HG03139 (cell line): ENCODE measurements around the gene AAK1.
"Not testable (repeated sequence)": the region's sequence is repeated elsewhere in the genome, so short reads cannot be mapped to it uniquely, and the experiment has no call there.

Experiments
- ATAC-seq: cut with Tn5 transposase; IDR thresholded peaks from one replicate; pipeline ENCODE4 v1.9.1; 2021; ENCODE audit not compliant: unreplicated experiment

Gene AAK1

GRCh38 chr2:69660637-69661036, 17.1 kb upstream of the AAK1 start:
- ATAC-seq, result no peak

- ATAC-seq, result no peak
Observed at GRCh38 chr2:69659941-69660483, 16.5 kb upstream of the AAK1 start.

- no peak for ATAC-seq
Observed at GRCh38 chr2:69659349-69659748, 15.8 kb upstream of the AAK1 start.

- ATAC-seq, result no peak
Observed at GRCh38 chr2:69652206-69652605, 8.7 kb upstream of the AAK1 start.

GRCh38 chr2:69647196-69647595, 3.7 kb upstream of the AAK1 start:
- ATAC-seq, result not testable (repeated sequence)

GRCh38 chr2:69646714-69647113, 3.2 kb upstream of the AAK1 start:
- no peak for ATAC-seq

- ATAC-seq, result no peak
Observed at GRCh38 chr2:69645921-69646320, 2.4 kb upstream of the AAK1 start.

GRCh38 chr2:69645031-69645431, 1.5 kb upstream of the AAK1 start:
- ATAC-seq, result no peak

- peak; percentile 0 for ATAC-seq
Observed at GRCh38 chr2:69644506-69644979, 1.0 kb upstream of the AAK1 start.

- peak; percentile 0 for ATAC-seq
Observed at GRCh38 chr2:69642709-69643601, 584 bp downstream of the AAK1 start.

GRCh38 chr2:69641887-69642708, 1.4 kb downstream of the AAK1 start:
- no peak for ATAC-seq

- ATAC-seq, result no peak
Observed at GRCh38 chr2:69641471-69641870, 2.1 kb downstream of the AAK1 start.

GRCh38 chr2:69639266-69639665, 4.3 kb downstream of the AAK1 start:
- ATAC-seq, result no peak

- ATAC-seq, result no peak
Observed at GRCh38 chr2:69638630-69639029, 4.9 kb downstream of the AAK1 start.

GRCh38 chr2:69637923-69638322, 5.6 kb downstream of the AAK1 start:
- ATAC-seq, result no peak

- ATAC-seq, result no peak
Observed at GRCh38 chr2:69636395-69636794, 7.1 kb downstream of the AAK1 start.

GRCh38 chr2:69635432-69635831, 8.1 kb downstream of the AAK1 start:
- no peak for ATAC-seq

- ATAC-seq, result no peak
Observed at GRCh38 chr2:69634196-69634821, 9.2 kb downstream of the AAK1 start.

GRCh38 chr2:69631402-69631801, 12.1 kb downstream of the AAK1 start:
- no peak for ATAC-seq

- no peak for ATAC-seq
Observed at GRCh38 chr2:69629921-69630608, 13.5 kb downstream of the AAK1 start.
